DOHH2 (cell line): ENCODE measurements around the gene UBE2D3.

Experiments used
- H3F3A ChIP-seq: fragments of 200-600 bp; sonication (generic), shearing (Covaris generic); 2 replicates; pipeline ENCODE4 v1.6.0; 2016; ENCODE audit warnings: antibody characterized with exemption, mild to moderate bottlenecking; ENCODE audit not compliant: control insufficient read depth, insufficient read depth
- H3K27ac ChIP-seq: fragments of 200-600 bp; sonication (generic); 2 replicates; pipeline ENCODE4 v1.5.1; 2014; ENCODE audit warnings: low read depth, mild to moderate bottlenecking, low read length, moderate library complexity
- H3K27me3 ChIP-seq: fragments of 200-600 bp; sonication (generic); 2 replicates; pipeline ENCODE4 v1.6.1; 2014; ENCODE audit warnings: mild to moderate bottlenecking, low read length, mixed read lengths; ENCODE audit not compliant: control insufficient read depth
- H3K36me3 ChIP-seq: fragments of 200-600 bp; sonication (generic); 2 replicates; pipeline ENCODE4 v1.6.1; 2014; ENCODE audit warnings: mild to moderate bottlenecking, low read length, moderate library complexity, mixed read lengths; ENCODE audit not compliant: control insufficient read depth
- H3K4me1 ChIP-seq: fragments of 200-600 bp; sonication (generic); 2 replicates; pipeline ENCODE4 v1.6.1; 2014; ENCODE audit warnings: mild to moderate bottlenecking, low read length, mixed read lengths; ENCODE audit not compliant: control insufficient read depth
- H3K4me2 ChIP-seq: fragments of 200-600 bp; sonication (generic); 2 replicates; pipeline ENCODE4 v1.6.0; 2014; ENCODE audit warnings: mild to moderate bottlenecking, low read length, moderate library complexity
- H3K4me3 ChIP-seq: fragments of 200-600 bp; sonication (generic); 2 replicates; pipeline ENCODE4 v1.5.1; 2014; ENCODE audit warnings: mild to moderate bottlenecking, low read length, mixed read lengths
- H3K79me2 ChIP-seq: fragments of 200-600 bp; sonication (generic); 2 replicates; pipeline ENCODE4 v1.6.1; 2014; ENCODE audit warnings: mild to moderate bottlenecking, low read length, mixed read lengths; ENCODE audit not compliant: control insufficient read depth
- H3K9me2 ChIP-seq: fragments of 200-600 bp; sonication (generic); replicated peaks from 2 replicates; pipeline ENCODE4 v1.6.1; 2014; ENCODE audit warnings: mild to moderate bottlenecking, low read length, mixed read lengths; ENCODE audit not compliant: control insufficient read depth
- H3K9me3 ChIP-seq: fragments of 200-600 bp; sonication (generic); 2 replicates; pipeline ENCODE4 v1.6.1; 2014; ENCODE audit warnings: antibody characterized with exemption, low read length, mixed read lengths; ENCODE audit not compliant: control insufficient read depth, insufficient read depth
- H4K20me1 ChIP-seq: fragments of 200-600 bp; sonication (generic); 2 replicates; pipeline ENCODE4 v1.6.0; 2014; ENCODE audit warnings: low read depth, mild to moderate bottlenecking, antibody characterized with exemption, low read length, moderate library complexity; ENCODE audit not compliant: control insufficient read depth, insufficient read depth
- EZH2phosphoT487 ChIP-seq: fragments of 200-600 bp; sonication (generic); IDR thresholded peaks from 2 replicates; pipeline ENCODE4 v1.6.1; 2017; ENCODE audit warnings: borderline replicate concordance, mild to moderate bottlenecking, antibody characterized with exemption, low read length, moderate library complexity, mixed read lengths
- TF ChIP-seq, protein P1 (sequence below): fragments of 200-600 bp; sonication (generic); IDR thresholded peaks from one replicate; pipeline ENCODE4 v1.5.1; 2014; ENCODE audit warnings: antibody characterized with exemption, mild to moderate bottlenecking, low read depth, low read length; ENCODE audit not compliant: poor library complexity, severe bottlenecking

UBE2D3 gene

DNA sequence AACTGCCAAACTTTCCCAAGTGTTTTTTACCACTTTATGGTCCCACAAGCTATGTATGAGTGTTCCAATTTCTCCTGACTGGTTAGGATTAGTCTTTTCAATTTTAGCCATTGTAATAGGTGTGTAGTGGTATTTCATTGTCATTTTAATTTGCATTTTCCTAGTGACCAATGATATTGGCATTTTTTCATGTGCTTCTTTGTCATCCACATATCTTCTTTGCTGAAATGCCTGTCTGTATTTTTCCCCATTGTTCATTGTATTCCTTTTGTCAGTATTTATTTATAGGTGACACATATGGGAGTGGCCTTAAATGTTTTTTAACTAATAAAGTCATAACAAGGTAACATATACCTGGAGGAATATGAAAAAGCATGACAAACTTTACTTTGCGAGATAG, 9.2 kb upstream of the UBE2D3 start:
- no peaks in the 10 kb centered on the region for H3K9me3 ChIP-seq
- H3K79me2 ChIP-seq: peaks cover 85% of the 10 kb centered on the region

DNA sequence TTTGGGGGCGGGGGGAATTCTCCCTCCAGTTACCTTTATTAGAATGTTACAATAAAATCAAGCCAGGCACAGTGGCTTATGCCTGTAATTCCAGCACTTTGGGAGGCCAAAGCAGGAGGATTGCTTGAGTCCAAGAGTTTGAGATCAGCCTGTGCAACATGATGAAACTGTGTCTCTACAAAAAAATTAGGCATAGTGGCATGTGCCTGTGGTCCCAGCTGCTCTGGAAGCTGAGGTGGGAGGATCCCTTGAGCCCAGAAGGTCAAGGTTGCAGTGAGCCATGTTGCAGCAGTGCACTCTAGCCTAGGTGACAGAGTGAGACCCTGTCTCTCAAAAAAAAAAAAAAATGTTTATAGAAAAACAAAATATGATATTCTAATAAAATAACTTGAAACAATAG, 5.3 kb upstream of the UBE2D3 start:
- H3K4me3 ChIP-seq: no peak overlapping the region
- H3F3A ChIP-seq: 0 out of 2 replicates have a peak, but pooled peaks cover 5% of the 10 kb centered on the region
- peaks cover 9% of the 10 kb centered on the region; the same call in 1 of the 2 replicates for H3K36me3 ChIP-seq
- H3K27ac ChIP-seq: no peak overlapping the region
- TF ChIP-seq, protein P1, sequence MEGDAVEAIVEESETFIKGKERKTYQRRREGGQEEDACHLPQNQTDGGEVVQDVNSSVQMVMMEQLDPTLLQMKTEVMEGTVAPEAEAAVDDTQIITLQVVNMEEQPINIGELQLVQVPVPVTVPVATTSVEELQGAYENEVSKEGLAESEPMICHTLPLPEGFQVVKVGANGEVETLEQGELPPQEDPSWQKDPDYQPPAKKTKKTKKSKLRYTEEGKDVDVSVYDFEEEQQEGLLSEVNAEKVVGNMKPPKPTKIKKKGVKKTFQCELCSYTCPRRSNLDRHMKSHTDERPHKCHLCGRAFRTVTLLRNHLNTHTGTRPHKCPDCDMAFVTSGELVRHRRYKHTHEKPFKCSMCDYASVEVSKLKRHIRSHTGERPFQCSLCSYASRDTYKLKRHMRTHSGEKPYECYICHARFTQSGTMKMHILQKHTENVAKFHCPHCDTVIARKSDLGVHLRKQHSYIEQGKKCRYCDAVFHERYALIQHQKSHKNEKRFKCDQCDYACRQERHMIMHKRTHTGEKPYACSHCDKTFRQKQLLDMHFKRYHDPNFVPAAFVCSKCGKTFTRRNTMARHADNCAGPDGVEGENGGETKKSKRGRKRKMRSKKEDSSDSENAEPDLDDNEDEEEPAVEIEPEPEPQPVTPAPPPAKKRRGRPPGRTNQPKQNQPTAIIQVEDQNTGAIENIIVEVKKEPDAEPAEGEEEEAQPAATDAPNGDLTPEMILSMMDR: no peak
- no peak for TF ChIP-seq EZH2phosphoT487
- no peak overlapping the region for H3K4me2 ChIP-seq
- H3K4me1 ChIP-seq: peaks cover 23% of the 10 kb centered on the region
- no peaks in the 10 kb centered on the region for H3K27me3 ChIP-seq
- no peaks in the 10 kb centered on the region for H3K9me2 ChIP-seq
- no peaks in the 10 kb centered on the region for H4K20me1 ChIP-seq
- no peaks in the 10 kb centered on the region for H3K9me3 ChIP-seq
- H3K79me2 ChIP-seq: peaks cover 87% of the 10 kb centered on the region

More for the DNA sequence above, 9.2 kb upstream of the UBE2D3 start:
- Histone ChIP-seq H3K4me1 (peaks cover 6% of the 10 kb centered on the region), H4K20me1 (no peaks in the 10 kb centered on the region), H3K4me2 (no peak overlapping the region), H3K27ac (no peak overlapping the region), H3K27me3 (no peaks in the 10 kb centered on the region), H3F3A (0 out of 2 replicates have a peak, but pooled peaks cover under 1% of the 10 kb centered on the region), H3K36me3 (peaks cover 20% of the 10 kb centered on the region), H3K4me3 (no peak overlapping the region), H3K9me2 (no peaks in the 10 kb centered on the region)
- no peak for TF ChIP-seq EZH2phosphoT487
- TF ChIP-seq, protein P1: no peak

DNA sequence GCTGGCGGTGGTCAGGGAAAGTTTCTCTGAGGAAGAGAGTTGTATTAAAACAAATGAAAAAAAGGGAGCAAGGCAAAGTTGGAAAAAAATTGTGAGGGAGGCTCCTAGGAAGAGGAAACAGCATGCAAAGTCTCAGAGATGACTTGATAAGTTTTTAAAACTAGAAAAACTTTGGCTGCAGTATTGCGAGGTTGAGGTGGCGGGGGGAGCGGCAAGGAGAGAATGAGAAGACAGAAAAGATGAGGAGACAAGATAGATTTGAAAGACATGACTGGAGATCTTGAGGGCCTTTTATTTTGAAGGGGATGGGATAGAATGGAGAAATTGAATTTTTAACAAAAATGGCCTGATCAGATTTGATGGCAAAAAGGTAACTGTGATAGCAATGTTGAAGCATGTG, 4.8 kb upstream of the UBE2D3 start:
- no peak overlapping the region for H3K4me3 ChIP-seq
- H3F3A ChIP-seq: 0 out of 2 replicates have a peak, but pooled peaks cover 5% of the 10 kb centered on the region
- H3K36me3 ChIP-seq: peaks cover 10% of the 10 kb centered on the region
- no peaks in the 10 kb centered on the region for H3K9me3 ChIP-seq
- no peaks in the 10 kb centered on the region for H3K27me3 ChIP-seq
- H3K9me2 ChIP-seq: no peaks in the 10 kb centered on the region
- no peak overlapping the region for H3K4me2 ChIP-seq
- TF ChIP-seq EZH2phosphoT487: no peak
- TF ChIP-seq, protein P1: no peak
- peaks cover 85% of the 10 kb centered on the region for H3K79me2 ChIP-seq
- peaks cover 23% of the 10 kb centered on the region for H3K4me1 ChIP-seq
- H3K27ac ChIP-seq: no peak overlapping the region
- H4K20me1 ChIP-seq: no peaks in the 10 kb centered on the region
